ENCODE results near the gene FOXO3. TPM values are rescaled to one million over a fixed set of nuclear protein-coding genes. Genes with fewer than 3 reads are reported as not detected.

Gene FOXO3
- total and polyA plus RNA-seq, 2 donors (not counting 3 experiments of a cell fraction or from before 2014, with no cell fraction given): 14.4 to 16.9 TPM

DNA sequence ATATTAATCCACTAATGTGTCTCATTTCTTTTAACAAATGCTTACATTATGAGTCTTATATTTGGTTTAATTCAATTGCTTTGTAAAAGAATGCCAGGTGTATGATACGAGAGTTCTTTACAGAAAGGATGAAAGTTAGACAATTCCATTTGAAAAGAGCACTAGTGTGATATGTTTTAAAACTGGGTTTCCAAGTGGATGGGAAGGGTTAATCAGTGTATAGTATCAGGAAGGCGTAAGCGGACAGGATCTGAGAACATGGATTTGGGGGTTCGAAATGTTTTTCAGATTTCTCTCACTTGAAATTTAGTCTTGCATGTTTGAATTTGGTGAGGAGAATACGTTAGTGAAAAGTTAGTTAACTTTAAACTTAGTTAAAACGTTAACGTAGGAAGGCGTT lies 2.6 kb downstream of the FOXO3 start:
- intact Hi-C loops (cut with micrococcal nuclease) (loop anchor here (2.0 to 10.0 kb wide), 2 partner anchors 446 to 1622 kb away; partner anchors contain the start of gene CDC40), dilution Hi-C loops (cut with MboI; ENCODE audit: extremely low pct_ligation_motif_present, low sequenced_read_pairs) (no loop called here)
- Histone ChIP-seq H3K9me3 (replicated peaks; ENCODE audit: control insufficient read depth, insufficient read depth, low read length) (no peaks in the 10 kb centered on the region), H2AFZ (ENCODE audit: low read depth, low read length) (no peak overlapping the region), H3K4me2 (ENCODE audit: insufficient read depth, low read length) (peak overlapping the region; percentile 35), H3K9ac (replicated peaks; ENCODE audit: extremely low read depth, insufficient read depth, low read length) (no peak overlapping the region), H3K4me1 (ENCODE audit: control insufficient read depth, extremely low read depth, insufficient read depth, low read length) (peaks cover 46% of the 10 kb centered on the region), H3K79me2 (ENCODE audit: control insufficient read depth, insufficient read depth, low read length) (peaks cover 16% of the 10 kb centered on the region), H3K4me3 (replicated peaks in 1 of 3; ENCODE audit: insufficient read depth in 1 of 3, low read depth in 1 of 3, low read length in 3 of 3) (peak overlapping the region in 1 of 3 experiments; percentile 38), H3K9me1 (replicated peaks; ENCODE audit: control insufficient read depth, extremely low read depth, insufficient read depth, low read length) (no peaks in the 10 kb centered on the region), H4K20me1 (replicated peaks; ENCODE audit: control insufficient read depth, extremely low read depth, insufficient read depth, low read length) (no peaks in the 10 kb centered on the region), H3K27ac (ENCODE audit: insufficient read depth, low read depth, low read length) (no peak overlapping the region), H3K27me3 (ENCODE audit: control insufficient read depth in 2 of 2, insufficient read depth in 2 of 2, low read length in 2 of 2) (no peaks in the 10 kb centered on the region), H3K36me3 (ENCODE audit: control insufficient read depth in 2 of 2, extremely low read depth in 1 of 2, insufficient read depth in 2 of 2, low read length in 2 of 2) (peaks cover 0 to 2% of the 10 kb centered on the region in 2 experiments)
- DNase-seq (ENCODE audit: low read depth, low spot score) (no peak), FAIRE-seq (no peak)
- TSS peak; percentile 2 for BruUV-seq (replicated peaks)
- CTCF ChIA-PET: interaction anchor here (1.0 to 3.2 kb wide), 3 partner anchors 9 to 330 kb away, joined by 3 to 14 read pairs (median 4); no protein-coding TSS in a partner anchor
- POLR2A ChIA-PET: no interaction called here
- TF ChIP-seq GATA2 (IDR thresholded peaks at IDR 0.05; ENCODE audit: insufficient read depth, insufficient read length, low read depth, low read length) (no peak), MYC (IDR thresholded peaks at IDR 0.05; ENCODE audit: low read depth, low read length) (no peak), FOS (IDR thresholded peaks at IDR 0.05; ENCODE audit: borderline replicate concordance, insufficient read depth, low read length) (no peak), EZH2 (IDR thresholded peaks at IDR 0.05; ENCODE audit: borderline replicate concordance, low read depth, low read length, severe bottlenecking) (no peak), POLR2AphosphoS5 (IDR thresholded peaks at IDR 0.05; ENCODE audit: insufficient read depth, low read depth, low read length) (no peak), JUN (IDR thresholded peaks at IDR 0.05; ENCODE audit: borderline replicate concordance, insufficient read depth, insufficient read length, low read depth) (no peak), POLR2A (IDR thresholded peaks at IDR 0.05; ENCODE audit: low read depth, low read length) (no peak)
- TF ChIP-seq, protein P1, sequence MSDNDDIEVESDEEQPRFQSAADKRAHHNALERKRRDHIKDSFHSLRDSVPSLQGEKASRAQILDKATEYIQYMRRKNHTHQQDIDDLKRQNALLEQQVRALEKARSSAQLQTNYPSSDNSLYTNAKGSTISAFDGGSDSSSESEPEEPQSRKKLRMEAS (IDR thresholded peaks at IDR 0.05; ENCODE audit: insufficient read depth, insufficient read length): no peak
- TF ChIP-seq, protein P2, sequence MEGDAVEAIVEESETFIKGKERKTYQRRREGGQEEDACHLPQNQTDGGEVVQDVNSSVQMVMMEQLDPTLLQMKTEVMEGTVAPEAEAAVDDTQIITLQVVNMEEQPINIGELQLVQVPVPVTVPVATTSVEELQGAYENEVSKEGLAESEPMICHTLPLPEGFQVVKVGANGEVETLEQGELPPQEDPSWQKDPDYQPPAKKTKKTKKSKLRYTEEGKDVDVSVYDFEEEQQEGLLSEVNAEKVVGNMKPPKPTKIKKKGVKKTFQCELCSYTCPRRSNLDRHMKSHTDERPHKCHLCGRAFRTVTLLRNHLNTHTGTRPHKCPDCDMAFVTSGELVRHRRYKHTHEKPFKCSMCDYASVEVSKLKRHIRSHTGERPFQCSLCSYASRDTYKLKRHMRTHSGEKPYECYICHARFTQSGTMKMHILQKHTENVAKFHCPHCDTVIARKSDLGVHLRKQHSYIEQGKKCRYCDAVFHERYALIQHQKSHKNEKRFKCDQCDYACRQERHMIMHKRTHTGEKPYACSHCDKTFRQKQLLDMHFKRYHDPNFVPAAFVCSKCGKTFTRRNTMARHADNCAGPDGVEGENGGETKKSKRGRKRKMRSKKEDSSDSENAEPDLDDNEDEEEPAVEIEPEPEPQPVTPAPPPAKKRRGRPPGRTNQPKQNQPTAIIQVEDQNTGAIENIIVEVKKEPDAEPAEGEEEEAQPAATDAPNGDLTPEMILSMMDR (IDR thresholded peaks at IDR 0.05; ENCODE audit: extremely low read depth in 1 of 2, insufficient read depth in 1 of 2, low read depth in 1 of 2, low read length in 2 of 2): no peak
